NCI-H1417 (cell line): Measurements from ENCODE around the gene ITPKB.
A peak's percentile ranks its signal among the peaks of the same experiment; 100 is the strongest.

Experiments used
- DNase-seq, 3 experiments: peaks; one replicate each; lab custom pipeline; 2025; lab: John Stamatoyannopoulos, UW

Gene ITPKB

DNA sequence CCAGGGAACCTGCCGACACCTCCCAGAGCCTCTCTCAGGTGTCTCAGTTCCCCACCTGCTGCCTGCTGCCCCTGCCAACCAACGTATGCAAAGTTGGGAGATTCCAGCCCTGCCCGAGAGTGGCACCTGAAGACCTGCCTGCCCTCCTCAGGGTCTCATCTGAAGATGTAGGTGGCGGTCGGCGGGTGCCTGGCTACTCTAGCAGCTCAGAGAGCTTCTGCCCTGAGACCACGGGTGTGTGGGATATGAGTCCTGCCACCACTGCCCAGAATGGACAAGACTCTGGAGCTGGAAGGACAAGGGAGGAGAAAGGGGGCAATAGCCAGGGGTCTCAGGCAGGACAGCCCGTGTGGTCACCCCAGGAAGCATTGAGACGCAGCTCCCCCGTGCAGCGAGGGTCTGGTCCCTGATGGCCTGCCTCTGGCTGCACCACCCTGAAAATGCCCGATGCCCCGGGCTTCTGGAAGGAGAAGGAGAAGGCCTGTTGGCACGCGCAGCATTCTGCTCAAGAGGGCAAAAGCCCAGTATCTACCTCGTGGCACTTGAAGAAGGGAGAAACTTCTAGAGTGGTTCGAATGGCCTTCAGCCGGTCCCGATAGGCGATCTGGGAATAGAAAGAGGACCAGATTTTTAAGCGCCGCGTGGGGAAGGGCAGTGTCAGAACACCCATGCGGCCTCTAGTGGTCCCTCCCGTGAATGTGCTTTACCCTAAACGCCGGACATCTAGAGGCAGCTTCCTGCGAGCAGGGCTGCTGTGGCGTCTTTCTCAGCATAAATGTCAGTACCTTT lies 101.7 kb downstream of the ITPKB start:
- no peak for DNase-seq

DNA sequence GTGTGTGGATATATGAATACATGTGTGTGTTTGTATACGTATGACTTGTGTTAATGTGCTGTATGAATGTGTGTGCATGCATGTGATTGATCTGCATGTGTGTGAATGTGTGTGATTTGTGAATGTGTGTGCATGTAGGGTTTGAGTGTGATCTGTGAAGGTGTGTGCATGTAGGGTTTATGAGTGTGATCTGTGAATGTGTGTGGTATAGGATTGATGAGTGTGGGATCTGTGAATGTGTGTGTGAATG lies 102.3 kb downstream of the ITPKB start:
- DNase-seq: no peak

DNA sequence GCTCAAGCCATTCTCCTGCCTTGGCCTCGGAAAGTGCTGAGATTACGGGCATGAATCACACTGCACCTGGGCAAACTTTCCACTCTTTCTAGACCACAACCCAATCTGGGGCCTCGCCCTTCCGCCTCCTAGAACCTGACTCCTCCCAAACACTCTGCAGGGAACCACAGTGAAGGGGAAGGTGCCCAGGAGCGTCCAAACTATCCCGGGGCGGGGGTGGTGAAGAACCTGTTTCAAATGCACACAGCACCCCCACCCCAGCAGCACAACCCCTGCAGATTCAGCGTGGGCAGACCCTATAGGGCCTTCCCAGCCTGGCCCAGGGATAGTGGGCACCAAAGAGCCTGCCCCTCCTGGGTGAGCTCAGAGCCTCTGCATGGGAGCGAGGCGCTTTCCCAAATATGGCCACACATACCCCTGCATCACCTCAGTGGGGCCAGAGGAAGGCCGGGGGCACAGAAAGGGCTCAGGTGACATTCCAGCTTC lies 103.6 kb downstream of the ITPKB start:
- DNase-seq: no peak

DNA sequence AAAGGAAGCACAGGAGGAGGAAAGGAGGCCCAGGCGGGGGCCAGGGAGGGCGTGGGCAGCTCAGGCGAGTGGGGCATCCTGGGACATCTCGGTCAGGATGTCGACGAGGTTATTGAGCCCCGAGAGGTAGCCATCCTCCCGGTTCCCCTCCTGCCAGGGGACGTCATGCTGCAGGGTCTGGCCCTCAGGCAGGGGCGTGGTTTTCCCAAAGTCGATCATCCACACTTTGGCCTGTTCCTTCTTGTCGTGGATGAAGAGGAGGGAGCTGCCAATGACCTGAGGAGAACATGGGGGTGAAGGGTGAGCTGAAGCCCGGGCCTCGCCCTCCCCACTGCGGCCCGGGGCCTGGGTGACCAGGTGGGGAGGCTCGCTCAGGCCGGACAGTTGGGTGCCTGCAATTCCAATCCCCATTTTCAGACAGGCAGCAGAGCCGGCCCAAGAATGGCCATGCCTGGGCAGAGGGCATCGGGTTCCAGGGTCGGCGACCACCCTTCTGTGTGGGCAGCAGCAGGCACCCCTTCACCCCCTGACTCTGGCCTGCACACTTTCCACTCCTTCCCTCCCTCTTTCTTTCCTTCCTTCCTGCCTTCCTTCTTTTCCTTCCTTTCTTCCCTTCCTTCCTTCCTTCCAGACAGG lies 104.4 kb downstream of the ITPKB start:
- no peak for DNase-seq

DNA sequence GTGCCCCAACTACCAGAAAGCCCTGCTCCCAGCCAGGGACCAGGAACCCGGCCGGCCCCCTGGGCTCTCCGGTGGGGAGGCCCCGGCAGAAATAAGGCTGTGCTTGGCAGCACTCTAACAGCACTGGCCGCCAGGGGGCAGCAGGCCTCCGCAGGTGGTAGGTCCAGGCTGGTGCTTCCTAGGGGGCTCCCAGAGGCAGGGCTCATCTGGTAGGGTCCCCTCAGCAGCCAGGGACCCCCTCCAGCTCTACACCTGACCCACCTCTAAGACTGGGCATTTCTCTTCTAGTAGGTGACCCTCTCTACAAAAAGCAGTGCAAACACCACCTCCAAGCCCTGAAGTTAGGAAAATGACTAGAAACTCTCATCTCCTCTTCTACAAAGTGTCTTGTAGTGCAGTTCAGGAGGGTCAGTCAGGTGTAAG lies 104.9 kb downstream of the ITPKB start:
- DNase-seq: peak; percentile 33 to 74 (median 49)

- DNase-seq: no peak
Measured at GRCh38 chr1:226633541-226634165, 105.4 kb downstream of the ITPKB start.

DNA sequence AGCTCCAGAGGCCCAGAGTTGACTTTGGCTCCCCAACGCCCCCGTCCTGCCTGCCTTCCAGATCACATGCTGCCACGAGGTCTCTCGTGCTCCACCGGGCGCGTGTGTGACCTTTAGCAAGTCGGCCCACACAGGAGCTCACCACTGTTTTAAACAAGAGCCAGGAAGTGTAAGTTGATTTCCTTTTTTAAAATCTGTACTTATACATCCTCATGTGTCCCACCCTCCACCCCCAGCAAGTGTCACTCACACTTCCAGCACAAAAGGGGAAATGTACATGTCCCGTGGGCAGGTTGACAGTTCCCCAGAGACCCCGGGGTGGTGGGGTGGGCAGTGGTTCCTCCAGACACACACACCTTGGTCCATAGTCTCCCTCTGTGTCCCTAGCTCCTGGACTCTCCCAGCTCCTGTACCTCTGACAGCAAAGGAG lies 106.1 kb downstream of the ITPKB start:
- DNase-seq: no peak

DNA sequence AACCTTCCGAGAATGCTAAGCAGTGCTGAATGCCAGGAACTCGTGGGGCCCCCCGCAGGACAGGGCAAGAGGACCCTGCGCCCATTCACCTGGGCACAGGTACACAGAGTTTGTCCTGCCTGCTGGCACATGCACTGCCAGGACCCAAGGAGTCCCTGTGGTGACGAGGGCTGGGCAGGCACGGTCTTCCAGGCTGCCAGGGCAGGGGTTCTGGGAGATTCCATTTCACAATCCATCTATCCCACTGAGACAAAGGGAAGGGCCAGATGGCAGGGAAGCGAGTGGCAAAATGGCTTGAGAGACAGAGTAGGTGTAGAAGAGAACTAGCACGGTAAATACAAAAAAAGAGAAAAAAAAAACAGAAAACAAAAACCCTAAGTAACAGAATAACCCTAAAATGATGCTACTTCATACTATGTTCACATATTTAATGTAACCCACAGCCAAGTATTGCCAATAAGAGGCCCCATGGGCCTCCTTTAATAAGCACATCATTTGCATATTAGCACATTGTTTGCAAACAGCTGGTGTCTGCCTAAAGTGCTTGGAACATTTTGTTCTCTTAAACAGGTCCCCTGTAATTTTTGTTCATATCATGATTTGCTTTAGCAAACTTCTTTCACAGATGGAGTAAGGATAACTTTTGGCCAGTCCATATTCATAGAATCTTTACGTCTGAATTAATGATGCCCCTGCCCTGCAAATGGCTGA lies 106.8 kb downstream of the ITPKB start:
- DNase-seq: no peak

- DNase-seq: no peak
Measured at GRCh38 chr1:226631229-226632000, 107.7 kb downstream of the ITPKB start.

GRCh38 chr1:226630592-226630991 lies 108.5 kb downstream of the ITPKB start:
- no peak for DNase-seq

- DNase-seq: no peak
Measured at GRCh38 chr1:226629896-226630550, 109.1 kb downstream of the ITPKB start.

DNA sequence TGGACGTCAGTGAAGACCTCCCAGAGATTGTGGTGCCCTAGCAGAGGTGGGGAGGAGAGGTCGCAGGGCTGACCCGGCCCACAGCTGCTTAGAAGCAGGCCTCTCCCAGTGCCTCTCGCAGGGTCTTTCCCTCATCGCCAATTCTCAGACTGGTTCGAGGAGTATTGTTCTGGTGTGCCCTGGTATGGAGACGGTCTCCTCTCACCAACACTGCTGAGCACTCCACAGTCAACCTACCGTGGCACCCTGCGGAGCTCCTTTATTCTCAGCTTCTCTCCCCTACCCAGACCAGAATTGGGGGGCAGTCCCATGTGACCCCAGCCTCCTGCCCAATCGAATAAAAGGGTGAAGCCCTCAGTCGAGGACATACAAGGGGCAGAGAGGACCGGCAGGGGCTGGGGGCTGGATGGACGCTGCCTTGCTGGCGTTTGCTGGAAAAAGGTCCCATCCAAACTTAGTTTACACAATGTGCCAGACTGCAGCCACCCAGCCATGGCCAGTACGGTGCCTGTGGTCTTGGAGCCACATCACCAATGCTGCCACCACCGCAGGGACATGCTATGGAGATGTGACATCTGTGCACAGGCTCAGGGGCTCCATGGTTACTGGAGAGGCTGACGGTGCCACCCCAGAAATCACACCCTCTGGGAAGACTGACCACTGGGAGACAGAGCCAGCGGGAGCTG lies 109.7 kb downstream of the ITPKB start:
- DNase-seq: no peak

GRCh38 chr1:226628612-226629155 lies 110.4 kb downstream of the ITPKB start:
- DNase-seq: peak in 2 of 3 experiments; percentile 29 to 70

GRCh38 chr1:226627924-226628611 lies 111.0 kb downstream of the ITPKB start:
- no peak for DNase-seq

- DNase-seq: no peak
Measured at GRCh38 chr1:226627050-226627755, 111.9 kb downstream of the ITPKB start.

DNA sequence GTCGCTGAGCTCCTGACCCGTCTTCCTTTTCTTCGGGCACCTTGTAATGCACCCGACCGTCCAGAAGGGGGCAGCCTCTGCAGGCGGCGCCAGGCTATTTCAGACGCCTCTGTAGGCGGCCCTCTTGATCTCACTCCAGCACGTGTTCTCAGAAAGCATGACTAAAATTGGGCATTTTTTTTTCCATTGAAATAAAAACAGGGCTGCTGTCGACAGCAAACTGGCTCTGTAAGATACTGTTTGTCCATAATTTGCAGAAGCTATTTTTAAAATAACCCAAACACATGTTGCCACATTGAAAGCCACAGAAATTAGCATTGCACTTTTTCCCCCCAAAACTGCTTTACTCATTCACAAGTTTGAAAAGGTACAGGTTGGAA lies 112.5 kb downstream of the ITPKB start:
- peak in 2 of 3 experiments; percentile 7 to 23 for DNase-seq

DNA sequence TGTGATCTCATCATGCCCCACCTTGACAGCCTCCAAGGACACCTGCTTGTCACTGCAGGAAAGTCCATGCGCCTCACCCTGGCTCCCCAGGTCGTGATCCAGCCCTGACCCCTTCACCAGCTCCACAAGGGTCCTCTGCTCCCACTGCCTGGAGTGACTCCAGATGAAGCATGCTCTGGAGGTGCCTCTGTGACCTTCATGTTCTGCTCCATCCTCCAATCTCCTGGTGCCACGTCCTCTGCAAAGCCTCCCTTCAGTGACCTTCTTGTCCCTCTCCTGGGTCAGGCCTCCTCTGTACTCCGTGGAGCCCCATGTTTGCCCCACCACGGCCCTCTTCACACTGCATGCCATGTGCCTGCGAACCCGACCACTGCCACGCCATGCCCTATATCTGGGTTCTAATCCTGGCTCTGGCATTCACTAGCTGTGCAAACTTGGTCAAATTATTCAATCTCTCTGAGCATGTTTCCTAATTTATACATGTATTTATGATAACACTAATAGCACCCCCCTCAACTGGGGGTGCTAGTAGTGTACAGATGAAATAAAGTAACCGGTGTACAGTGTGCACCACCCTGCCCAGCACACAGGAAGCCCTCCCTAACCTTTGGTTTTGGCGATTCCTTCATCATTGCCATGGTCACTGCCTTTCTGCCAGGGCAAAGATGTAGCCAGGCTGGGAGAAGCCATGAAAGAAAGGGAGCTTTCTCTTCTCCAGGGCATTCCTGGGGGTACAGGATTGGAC lies 113.1 kb downstream of the ITPKB start:
- no peak for DNase-seq

- DNase-seq: no peak
Measured at GRCh38 chr1:226625326-226625725, 113.8 kb downstream of the ITPKB start.
